Endothelial cell of umbilical vein (primary cell): ENCODE measurements around the gene APBB2. TPM values are rescaled to one million over a fixed set of nuclear protein-coding genes. Genes with fewer than 3 reads are reported as not detected.

Experiments
- BruUV-seq: library from RNA; stranded (reverse); fragments of 400-500 nt; replicated peaks from 2 replicates; lab custom pipeline; 2021; lab: Mats Ljungman, UMichigan
- CTCF ChIA-PET: fragments of 300-600, 350-600 bp; sonication (Branson Sonifier 250); formaldehyde crosslinking; loops from one replicate; lab custom pipeline; 2021; ENCODE audit warnings: antibody characterized with exemption, inconsistent platforms; lab: Charles Lee
- POLR2A ChIA-PET: fragments of 300-600, 350-600 bp; sonication (Branson Sonifier 250); formaldehyde crosslinking; loops from one replicate; lab custom pipeline; 2021; ENCODE audit warnings: antibody characterized with exemption, inconsistent platforms; lab: Charles Lee
- DNase-seq: peaks from one replicate; pipeline ENCODE4 v3.0.0-alpha.2; 2011; ENCODE audit warnings: low read depth, low spot score
- FAIRE-seq: peaks from 2 replicates; lab custom pipeline; 2011; peaks lifted over from hg19 to GRCh38; lab: Jason Lieb, UNC
- H2AFZ ChIP-seq: 2 replicates; pipeline ENCODE4 v1.6.0; 2012; ENCODE audit warnings: low read depth, low read length, control low read depth, inconsistent platforms
- H3K27ac ChIP-seq: 2 replicates; pipeline ENCODE4 v1.5.1; 2011; ENCODE audit warnings: low read depth, mild to moderate bottlenecking, control low read depth, low read length, moderate library complexity; ENCODE audit not compliant: insufficient read depth
- H3K27me3 ChIP-seq, 2 experiments: 2 replicates each; pipeline versions ENCODE4 v1.6.0 to v1.6.1; 2011; ENCODE audit warnings: low read length in 2 of 2, mixed read lengths in 1 of 2; ENCODE audit not compliant: control insufficient read depth in 2 of 2, insufficient read depth in 2 of 2
- H3K36me3 ChIP-seq, 2 experiments: 2 replicates in 1 of 2; 3 replicates in 1 of 2; pipeline ENCODE4 v1.5.1; 2011; ENCODE audit warnings: low read length in 2 of 2, mild to moderate bottlenecking in 1 of 2, moderate library complexity in 1 of 2; ENCODE audit not compliant: control insufficient read depth in 2 of 2, insufficient read depth in 2 of 2; ENCODE audit errors: extremely low read depth in 1 of 2
- H3K4me1 ChIP-seq: 3 replicates; pipeline ENCODE4 v1.5.1; 2011; ENCODE audit warnings: mild to moderate bottlenecking, low read length; ENCODE audit not compliant: control insufficient read depth, insufficient read depth; ENCODE audit errors: extremely low read depth
- H3K4me2 ChIP-seq: 2 replicates; pipeline ENCODE4 v1.6.1; 2011; ENCODE audit warnings: low read length, control low read depth, mixed read lengths; ENCODE audit not compliant: insufficient read depth
- H3K4me3 ChIP-seq, 3 experiments: fragments of 200-600 bp in 1 of 3; sonication (generic), shearing (Covaris generic) in 1 of 3; replicated peaks in 1 of 3; 2 replicates each; pipeline ENCODE4 v1.5.1; 2011 to 2016; ENCODE audit warnings: control low read depth in 3 of 3, low read length in 3 of 3, mild to moderate bottlenecking in 2 of 3, inconsistent platforms in 1 of 3, low read depth in 1 of 3, moderate library complexity in 1 of 3; ENCODE audit not compliant: insufficient read depth in 1 of 3
- H3K79me2 ChIP-seq: 2 replicates; pipeline ENCODE4 v1.6.0; 2012; ENCODE audit warnings: low read length, inconsistent platforms; ENCODE audit not compliant: control insufficient read depth, insufficient read depth
- H3K9ac ChIP-seq: replicated peaks from 2 replicates; pipeline ENCODE3; 2011; ENCODE audit warnings: low read length, control low read depth; ENCODE audit not compliant: insufficient read depth; ENCODE audit errors: extremely low read depth
- H3K9me1 ChIP-seq: replicated peaks from 3 replicates; pipeline ENCODE4 v1.6.0; 2011; ENCODE audit warnings: mild to moderate bottlenecking, low read length; ENCODE audit not compliant: control insufficient read depth, insufficient read depth; ENCODE audit errors: extremely low read depth
- H3K9me3 ChIP-seq: replicated peaks from 2 replicates; pipeline ENCODE4 v1.5.1; 2012; ENCODE audit warnings: low read length, inconsistent platforms; ENCODE audit not compliant: control insufficient read depth, insufficient read depth
- H4K20me1 ChIP-seq: replicated peaks from 2 replicates; pipeline ENCODE3; 2011; ENCODE audit warnings: mild to moderate bottlenecking, low read length; ENCODE audit not compliant: control insufficient read depth, insufficient read depth; ENCODE audit errors: extremely low read depth
- CTCF ChIP-seq, 2 donors: IDR thresholded peaks; 1 replicate in 1 of 2; 2 replicates in 1 of 2; pipeline ENCODE4 v1.5.1; 2011; ENCODE audit warnings: low read length in 2 of 2, mild to moderate bottlenecking in 2 of 2, moderate library complexity in 2 of 2, control low read depth in 1 of 2, inconsistent platforms in 1 of 2, low read depth in 1 of 2; ENCODE audit not compliant: insufficient read depth in 1 of 2; ENCODE audit errors: extremely low read depth in 1 of 2
- EZH2 ChIP-seq: IDR thresholded peaks from 2 replicates; pipeline ENCODE4 v1.6.1; 2012; ENCODE audit warnings: borderline replicate concordance, low read depth, mild to moderate bottlenecking, moderate library complexity, low read length, inconsistent platforms; ENCODE audit not compliant: severe bottlenecking
- FOS ChIP-seq: IDR thresholded peaks from 2 replicates; pipeline ENCODE4 v1.6.1; 2011; ENCODE audit warnings: mild to moderate bottlenecking, low read length, moderate library complexity, borderline replicate concordance; ENCODE audit not compliant: insufficient read depth
- GATA2 ChIP-seq: IDR thresholded peaks from 2 replicates; pipeline ENCODE4 v1.7.0; 2011; ENCODE audit warnings: low read depth, mild to moderate bottlenecking, moderate library complexity, mixed read lengths, low read length; ENCODE audit not compliant: insufficient read length, insufficient read depth
- JUN ChIP-seq: IDR thresholded peaks from 2 replicates; pipeline ENCODE4 v1.6.1; 2011; ENCODE audit warnings: borderline replicate concordance, low read depth; ENCODE audit not compliant: insufficient read length, insufficient read depth
- MAX ChIP-seq: IDR thresholded peaks from 2 replicates; pipeline ENCODE4 v1.6.1; 2011; ENCODE audit not compliant: insufficient read depth, insufficient read length
- MYC ChIP-seq: IDR thresholded peaks from one replicate; pipeline ENCODE4 v1.6.1; 2011; ENCODE audit warnings: mild to moderate bottlenecking, low read depth, low read length
- POLR2A ChIP-seq: IDR thresholded peaks from 2 replicates; pipeline ENCODE4 v1.6.1; 2012; ENCODE audit warnings: low read depth, mild to moderate bottlenecking, control low read depth, low read length
- POLR2AphosphoS5 ChIP-seq: IDR thresholded peaks from 2 replicates; pipeline ENCODE4 v1.6.1; 2012; ENCODE audit warnings: low read depth, mild to moderate bottlenecking, control low read depth, low read length, moderate library complexity; ENCODE audit not compliant: insufficient read depth
- dilution Hi-C: fragments of 300-500 bp; cut with MboI; formaldehyde crosslinking; loops from one replicate; pipeline ENCODE4 v1.15.0; 2019; ENCODE audit warnings: low sequenced_read_pairs; ENCODE audit not compliant: extremely low pct_ligation_motif_present
- intact Hi-C: fragments of 100-400 bp; cut with micrococcal nuclease; formaldehyde crosslinking; loops from one replicate; pipeline ENCODE4 v1.10.0; 2022
- polyA plus RNA-seq, 4 experiments: library from polyadenylated mRNA; depleted of rRNA in 3 of 4; stranded (reverse) in 3 of 4; unstranded in 1 of 4; fragments of >200 nt; gene quantifications; 2 replicates each; pipeline versions ENCODE4 v1.2.1 to v1.2.3, GENCODE V29; 2011 to 2012; ENCODE audit warnings: missing spikeins in 1 of 4
- total RNA-seq: library from RNA; stranded (reverse); gene quantifications from 2 replicates; pipeline ENCODE4 v1.2.3, GENCODE V29; 2021

The APBB2 gene
- total and polyA plus RNA-seq, 2 donors (not counting 3 experiments of a cell fraction or from before 2014, with no cell fraction given): 79.8 to 124 TPM

- Histone ChIP-seq H4K20me1 (no peaks in the 10 kb centered on the region), H2AFZ (no peak overlapping the region), H3K27me3 (no peaks in the 10 kb centered on the region), H3K27ac (no peak overlapping the region), H3K4me1 (peaks cover 27% of the 10 kb centered on the region), H3K4me2 (no peak overlapping the region), H3K79me2 (peaks cover 57% of the 10 kb centered on the region), H3K9ac (no peak overlapping the region), H3K9me3 (no peaks in the 10 kb centered on the region), H3K9me1 (no peaks in the 10 kb centered on the region), H3K36me3 (no peaks in the 10 kb centered on the region), H3K4me3 (no peak overlapping the region)
- ChIA-PET CTCF (interaction anchor here (1.1 to 2.8 kb wide), 4 partner anchors 14 to 212 kb away, joined by 3 to 9 read pairs (median 6); no protein-coding TSS in a partner anchor), POLR2A (no interaction called here)
- dilution Hi-C loops: no loop called here
- DNase-seq: no peak
- TF ChIP-seq MYC (no peak), EZH2 (no peak), MAX (no peak), GATA2 (no peak), POLR2AphosphoS5 (no peak), JUN (no peak), POLR2A (no peak), CTCF (IDR thresholded peaks at IDR 0.05; ENCODE audit: extremely low read depth in 1 of 2, insufficient read depth in 1 of 2, low read depth in 1 of 2, low read length in 2 of 2) (no peak), FOS (no peak)
- intact Hi-C loops: no loop called here
- no TSS peak for BruUV-seq
- FAIRE-seq: no peak
Observed at GRCh38 chr4:41000356-41000755, 214.0 kb downstream of the APBB2 start.
